H1 (cell line): ENCODE results near the gene FCN2. TPM values are rescaled to one million over a fixed set of nuclear protein-coding genes. Genes with fewer than 3 reads are reported as not detected.

Source experiments
- CTCF ChIA-PET: fragments of 300-600 bp; sonication (Branson Sonifier 250); formaldehyde crosslinking; loops from one replicate; lab custom pipeline; 2021; ENCODE audit not compliant: partially characterized antibody; lab: Charles Lee
- POLR2A ChIA-PET: fragments of 300-600 bp; sonication (Branson Sonifier 250); formaldehyde crosslinking; loops from one replicate; lab custom pipeline; 2021; ENCODE audit warnings: inconsistent platforms; ENCODE audit not compliant: partially characterized antibody; lab: Charles Lee
- DNase-seq, 2 experiments: peaks; one replicate each; pipeline versions ENCODE4 v3.0.0 to v3.0.0-alpha.2; 2010 to 2022; ENCODE audit warnings: low spot score in 2 of 2, low read depth in 1 of 2, mixed read lengths in 1 of 2
- FAIRE-seq: peaks from 2 replicates; lab custom pipeline; 2011; peaks lifted over from hg19 to GRCh38; lab: Jason Lieb, UNC
- H2AFZ ChIP-seq: 2 replicates; pipeline ENCODE4 v1.8.1; 2012; ENCODE audit warnings: low read length, inconsistent platforms
- H2AK5ac ChIP-seq: 2 replicates; pipeline ENCODE4 v1.6.1; 2013; ENCODE audit warnings: low read depth, low read length
- H2BK120ac ChIP-seq: replicated peaks from 2 replicates; pipeline ENCODE3; 2013; ENCODE audit warnings: low read depth, low read length, inconsistent platforms
- H2BK12ac ChIP-seq: 2 replicates; pipeline ENCODE4 v1.6.1; 2013; ENCODE audit warnings: low read depth, low read length
- H2BK15ac ChIP-seq: 2 replicates; pipeline ENCODE4 v1.6.1; 2013; ENCODE audit warnings: low read length
- H2BK20ac ChIP-seq: 2 replicates; pipeline ENCODE4 v1.6.1; 2013; ENCODE audit warnings: low read length
- H2BK5ac ChIP-seq: 2 replicates; pipeline ENCODE4 v1.6.1; 2013; ENCODE audit warnings: low read depth, low read length
- H3K14ac ChIP-seq: 2 replicates; pipeline ENCODE4 v1.6.1; 2013; ENCODE audit warnings: inconsistent platforms; ENCODE audit not compliant: insufficient read length
- H3K18ac ChIP-seq: 2 replicates; pipeline ENCODE4 v1.6.1; 2013; ENCODE audit warnings: low read length; ENCODE audit errors: extremely low read depth
- H3K23ac ChIP-seq: 2 replicates; pipeline ENCODE4 v1.6.1; 2013; ENCODE audit warnings: inconsistent platforms; ENCODE audit not compliant: insufficient read length
- H3K23me2 ChIP-seq: 2 replicates; pipeline ENCODE4 v1.6.1; 2013; ENCODE audit warnings: low read depth, low read length
- H3K27ac ChIP-seq: 2 replicates; pipeline ENCODE4 v1.6.1; 2011; ENCODE audit warnings: low read depth, low read length, inconsistent platforms
- H3K27me3 ChIP-seq, 4 experiments: replicated peaks in 1 of 4; 1 replicate in 1 of 4; 2 replicates in 3 of 4; pipeline versions ENCODE4 v1.6.1 to v1.8.1; 2011 to 2013; ENCODE audit warnings: low read length in 3 of 4, mild to moderate bottlenecking in 3 of 4, inconsistent platforms in 2 of 4, mixed read lengths in 2 of 4, moderate library complexity in 1 of 4; ENCODE audit not compliant: control insufficient read depth in 3 of 4, insufficient read depth in 3 of 4; ENCODE audit errors: extremely low read depth in 1 of 4
- H3K36me3 ChIP-seq, 4 experiments: 2 replicates each; pipeline versions ENCODE4 v1.6.1 to v1.8.1; 2011 to 2013; ENCODE audit warnings: mild to moderate bottlenecking in 4 of 4, low read length in 3 of 4, moderate library complexity in 2 of 4, control low read depth in 1 of 4, inconsistent platforms in 1 of 4; ENCODE audit not compliant: insufficient read depth in 4 of 4, control insufficient read depth in 2 of 4
- H3K4ac ChIP-seq: replicated peaks from 2 replicates; pipeline ENCODE3; 2013; ENCODE audit warnings: low read length, low read depth, mixed read lengths, inconsistent platforms; ENCODE audit not compliant: insufficient read length
- H3K4me1 ChIP-seq, 4 experiments: replicated peaks in 1 of 4; 1 replicate in 1 of 4; 2 replicates in 3 of 4; pipeline versions ENCODE4 v1.6.1 to v1.8.1; 2011 to 2013; ENCODE audit warnings: low read length in 3 of 4, inconsistent platforms in 2 of 4, mixed read lengths in 1 of 4; ENCODE audit not compliant: insufficient read depth in 4 of 4, control insufficient read depth in 3 of 4
- H3K4me2 ChIP-seq, 2 experiments: 2 replicates each; pipeline versions ENCODE4 v1.6.1 to v1.8.1; 2011 to 2013; ENCODE audit warnings: low read depth in 2 of 2, low read length in 2 of 2, control low read depth in 1 of 2, inconsistent platforms in 1 of 2, mild to moderate bottlenecking in 1 of 2; ENCODE audit not compliant: insufficient read depth in 1 of 2
- H3K4me3 ChIP-seq, 4 experiments: fragments of 200-600, 300-600 bp in 1 of 4; sonication (generic), shearing (Covaris generic), sonication (Bioruptor Twin) in 1 of 4; 2 replicates each; pipeline versions ENCODE4 v1.5.1 to v1.8.1; 2011 to 2016; ENCODE audit warnings: low read length in 4 of 4, low read depth in 3 of 4, control low read depth in 2 of 4, inconsistent platforms in 2 of 4, mild to moderate bottlenecking in 2 of 4, mixed read lengths in 1 of 4, moderate library complexity in 1 of 4; ENCODE audit not compliant: insufficient read depth in 2 of 4; ENCODE audit errors: extremely low read depth in 1 of 4
- H3K56ac ChIP-seq: replicated peaks from 2 replicates; pipeline ENCODE3; 2013; ENCODE audit warnings: low read depth, mild to moderate bottlenecking, mixed read lengths, low read length, inconsistent platforms; ENCODE audit not compliant: insufficient read length
- H3K79me1 ChIP-seq: 2 replicates; pipeline ENCODE4 v1.6.1; 2013; ENCODE audit warnings: low read depth, low read length, control low read depth
- H3K79me2 ChIP-seq, 2 experiments: 2 replicates each; pipeline versions ENCODE4 v1.6.1 to v1.8.1; 2012 to 2013; ENCODE audit warnings: low read length in 2 of 2, mild to moderate bottlenecking in 2 of 2, inconsistent platforms in 1 of 2; ENCODE audit not compliant: insufficient read depth in 2 of 2, control insufficient read depth in 1 of 2
- H3K9ac ChIP-seq, 4 experiments: replicated peaks in 1 of 4; 1 replicate in 1 of 4; 2 replicates in 3 of 4; pipeline versions ENCODE4 v1.6.1 to v1.8.1; 2011 to 2013; ENCODE audit warnings: low read depth in 3 of 4, low read length in 3 of 4, control low read depth in 2 of 4, mild to moderate bottlenecking in 2 of 4, moderate library complexity in 2 of 4, inconsistent platforms in 1 of 4; ENCODE audit errors: extremely low read depth in 1 of 4
- H3K9me3 ChIP-seq, 2 experiments: 2 replicates each; pipeline versions ENCODE4 v1.6.1 to v1.8.1; 2012 to 2013; ENCODE audit warnings: mild to moderate bottlenecking in 2 of 2, moderate library complexity in 2 of 2, control low read depth in 1 of 2, inconsistent platforms in 1 of 2, low read depth in 1 of 2, low read length in 1 of 2, mixed read lengths in 1 of 2; ENCODE audit not compliant: insufficient read depth in 2 of 2
- H4K20me1 ChIP-seq, 2 experiments: replicated peaks in 1 of 2; 2 replicates each; pipeline versions ENCODE3 to v1.8.1; 2011 to 2013; ENCODE audit warnings: inconsistent platforms in 2 of 2, low read length in 2 of 2, mild to moderate bottlenecking in 1 of 2; ENCODE audit not compliant: insufficient read depth in 2 of 2, control insufficient read depth in 1 of 2
- H4K5ac ChIP-seq: 2 replicates; pipeline ENCODE4 v1.6.1; 2013; ENCODE audit warnings: low read length, low read depth, mixed read lengths, inconsistent platforms; ENCODE audit not compliant: insufficient read length
- H4K8ac ChIP-seq: 2 replicates; pipeline ENCODE4 v1.8.0; 2013; ENCODE audit warnings: mild to moderate bottlenecking, moderate library complexity, low read length, inconsistent platforms; ENCODE audit not compliant: insufficient read depth; ENCODE audit errors: extremely low read depth
- H4K91ac ChIP-seq: replicated peaks from 2 replicates; pipeline ENCODE3; 2013; ENCODE audit warnings: low read length, mixed read lengths, inconsistent platforms; ENCODE audit not compliant: insufficient read length
- BRCA1 ChIP-seq: IDR thresholded peaks from 2 replicates; pipeline ENCODE4 v1.6.1; 2012; ENCODE audit warnings: low read depth, low read length, improper control_type of control experiment
- JUN ChIP-seq: IDR thresholded peaks from 2 replicates; pipeline ENCODE4 v1.6.1; 2011; ENCODE audit warnings: low read depth, mild to moderate bottlenecking, improper control_type of control experiment, low read length
- KDM5A ChIP-seq: fragments of 200-600 bp; IDR thresholded peaks from 2 replicates; pipeline ENCODE4 v1.7.1; 2012; ENCODE audit warnings: mild to moderate bottlenecking, low read length, inconsistent platforms, mixed read lengths
- SUZ12 ChIP-seq: fragments of 200-600 bp; sonication (generic); IDR thresholded peaks from 2 replicates; pipeline ENCODE4 v1.6.1; 2012; ENCODE audit warnings: mild to moderate bottlenecking, inconsistent platforms, low read length, moderate library complexity, mixed read lengths
- WGBS, 2 experiments: shearing (Covaris generic) in 1 of 2; methylation state at CpG; one replicate each; pipeline versions ENCODE4 v1.1.6 to v1.1.7; 2013 to 2015; ENCODE audit warnings: low lambda C conversion rate in 2 of 2, mixed read lengths in 2 of 2, inconsistent platforms in 1 of 2, low coverage in 1 of 2, missing lambda C conversion rate in 1 of 2; ENCODE audit not compliant: insufficient replicate concordance in 2 of 2, insufficient coverage in 1 of 2, insufficient read length in 1 of 2; ENCODE audit errors: extremely low coverage in 1 of 2, missing lambda C conversion rate in 1 of 2; 5-methylcytosine and 5-hydroxymethylcytosine counted together
- polyA plus RNA-seq, 7 experiments: library from polyadenylated mRNA; depleted of rRNA in 3 of 7; stranded (reverse) in 5 of 7; unstranded in 2 of 7; fragments of >200 nt in 5 of 7; fragments of 200-250 nt in 2 of 7; gene quantifications; 1 replicate in 5 of 7; 2 replicates in 1 of 7; 4 replicates in 1 of 7; pipeline versions ENCODE4 v1.2.1 to v1.2.3, GENCODE V29; 2011 to 2013; ENCODE audit warnings: missing spikeins in 2 of 7, mixed read lengths in 2 of 7
- total RNA-seq: library from RNA; stranded (reverse); fragmentation: NEBNext Ultra II Directional; extraction: Animal tissue kit (Norgen Biotek cat#: 25700); gene quantifications from 2 replicates; pipeline ENCODE4 v1.2.1, GENCODE V29; 2021

Gene FCN2
- total and polyA plus RNA-seq, 2 of the 8 experiments (the other 6 are each of a cell fraction or from before 2014, with no cell fraction given), result not detected

DNA sequence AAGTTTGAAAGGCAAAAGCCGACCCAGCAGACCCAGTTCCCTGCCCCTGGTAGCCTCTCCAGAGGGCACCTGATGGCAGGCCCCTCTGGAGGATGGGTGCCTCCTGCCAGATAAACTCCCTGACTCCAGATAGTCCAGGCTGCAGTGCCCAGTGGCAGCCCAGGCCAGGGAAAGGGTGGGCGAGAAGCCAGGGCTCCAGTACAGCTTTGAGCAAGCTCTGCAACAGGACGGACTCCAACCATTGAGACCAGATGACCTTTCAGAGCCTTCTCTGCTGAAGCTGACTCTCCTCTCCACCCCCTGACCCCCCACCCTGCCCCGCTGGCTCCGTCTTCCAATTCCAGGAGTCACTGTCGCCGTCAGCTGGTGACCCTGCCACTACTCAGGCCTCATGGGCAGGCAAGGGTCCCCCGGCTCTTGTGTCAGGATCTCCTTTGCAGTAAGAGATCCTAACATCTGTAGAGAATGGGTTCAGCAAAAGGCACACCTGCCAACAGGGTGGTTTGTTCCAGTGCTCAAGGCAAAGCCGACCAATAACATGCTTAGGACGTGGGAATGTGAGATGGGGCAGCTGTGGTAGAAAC, 52.6 kb downstream of the FCN2 start:
- Histone ChIP-seq H3K79me2 (no peaks in the 10 kb centered on the region), H3K18ac (no peak overlapping the region), H2AFZ (no peak overlapping the region), H3K23me2 (no peaks in the 10 kb centered on the region), H3K9me3 (no peaks in the 10 kb centered on the region), H4K5ac (no peak overlapping the region), H3K4me3 (no peak overlapping the region), H3K23ac (no peak overlapping the region), H2AK5ac (no peak overlapping the region), H3K14ac (no peak overlapping the region), H3K4ac (no peak overlapping the region), H2BK20ac (no peak overlapping the region), H4K91ac (no peak overlapping the region), H2BK5ac (no peak overlapping the region), H4K8ac (no peak overlapping the region), H3K4me1 (peaks cover 0 to 7% (median 3%) of the 10 kb centered on the region in 4 experiments; a peak in 4 of 7 replicates), H3K27ac (no peak overlapping the region), H2BK120ac (no peak overlapping the region), H4K20me1 (no peaks in the 10 kb centered on the region), H3K79me1 (no peaks in the 10 kb centered on the region), H3K36me3 (no peaks in the 10 kb centered on the region), H3K4me2 (no peak overlapping the region), H3K56ac (no peak overlapping the region), H2BK15ac (no peak overlapping the region), H2BK12ac (no peak overlapping the region), H3K9ac (no peak overlapping the region), H3K27me3 (no peaks in the 10 kb centered on the region)
- 94% methylated on average over 9 of the region's 10 CpGs; no CpG with 5 or more reads in 1 of the 2 experiments for WGBS, 2 experiments
- FAIRE-seq (no peak), DNase-seq (no peak)
- ChIA-PET CTCF (interaction anchor here (1.0 kb wide), 1 partner anchor 150 kb away, joined by 3 read pairs; no protein-coding TSS in a partner anchor), POLR2A (interaction anchor here (0.7 kb wide), 1 partner anchor 181 kb away, joined by 3 read pairs; no protein-coding TSS in a partner anchor)
- no peak for TF ChIP-seq SUZ12
- no peak for TF ChIP-seq BRCA1
- TF ChIP-seq KDM5A, result no peak
- no peak for TF ChIP-seq JUN
